ENCODE results near the gene USP32.

USP32 gene

GRCh38 chr17:60311936-60312335 is 80.0 kb downstream of the USP32 start:
- H3K9me3 Mint-ChIP-seq: no peaks in the 10 kb centered on the region
- peaks cover 22% of the 10 kb centered on the region for H3K4me1 Mint-ChIP-seq
- DNase-seq (no peak), ATAC-seq (no peak)
- no peak overlapping the region for H3K27ac Mint-ChIP-seq
- H3K4me3 Mint-ChIP-seq: no peak overlapping the region
- H3K27me3 Mint-ChIP-seq: no peaks in the 10 kb centered on the region

GRCh38 chr17:60311186-60311585 is 80.7 kb downstream of the USP32 start:
- Mint-ChIP-seq H3K27ac (no peak overlapping the region), H3K9me3 (no peaks in the 10 kb centered on the region), H3K4me1 (peaks cover 22% of the 10 kb centered on the region), H3K27me3 (no peaks in the 10 kb centered on the region), H3K4me3 (no peak overlapping the region)
- ATAC-seq: no peak
- no peak for DNase-seq

- Mint-ChIP-seq H3K27ac (peak overlapping the region; percentile 31 to 85), H3K4me3 (peak overlapping the region; percentile 40 to 50), H3K27me3 (no peaks in the 10 kb centered on the region), H3K9me3 (no peaks in the 10 kb centered on the region), H3K4me1 (peaks cover 29% of the 10 kb centered on the region)
- DNase-seq (peak; percentile 29 to 32), ATAC-seq (peak; percentile 100)
Measured at GRCh38 chr17:60305141-60305540, 86.8 kb downstream of the USP32 start.

GRCh38 chr17:60304502-60304901 is 87.4 kb downstream of the USP32 start:
- Mint-ChIP-seq H3K9me3 (no peaks in the 10 kb centered on the region), H3K4me1 (peaks cover 25% of the 10 kb centered on the region), H3K4me3 (peak overlapping the region in 1 of 2 donors; percentile 52), H3K27ac (peak overlapping the region in 1 of 2 donors; percentile 85), H3K27me3 (no peaks in the 10 kb centered on the region)
- DNase-seq (no peak), ATAC-seq (no peak)

GRCh38 chr17:60303406-60304099 is 88.4 kb downstream of the USP32 start:
- Mint-ChIP-seq H3K4me3 (peak overlapping the region; percentile 14 to 61), H3K27ac (peak overlapping the region in 1 of 2 donors; percentile 85), H3K9me3 (no peaks in the 10 kb centered on the region), H3K27me3 (no peaks in the 10 kb centered on the region), H3K4me1 (peaks cover 25% of the 10 kb centered on the region)
- DNase-seq (no peak), ATAC-seq (peak; percentile 26)

GRCh38 chr17:60301649-60302048 is 90.3 kb downstream of the USP32 start:
- DNase-seq (no peak), ATAC-seq (no peak)
- Mint-ChIP-seq H3K27ac (no peak overlapping the region), H3K4me3 (no peak overlapping the region), H3K27me3 (no peaks in the 10 kb centered on the region), H3K9me3 (no peaks in the 10 kb centered on the region), H3K4me1 (peaks cover 25% of the 10 kb centered on the region)

- ATAC-seq: no peak
- no peak overlapping the region for H3K27ac Mint-ChIP-seq
- peaks cover 25% of the 10 kb centered on the region for H3K4me1 Mint-ChIP-seq
- H3K27me3 Mint-ChIP-seq: no peaks in the 10 kb centered on the region
- H3K4me3 Mint-ChIP-seq: no peak overlapping the region
- H3K9me3 Mint-ChIP-seq: no peaks in the 10 kb centered on the region
- DNase-seq: no peak
Measured at GRCh38 chr17:60300949-60301348, 91.0 kb downstream of the USP32 start.

- Mint-ChIP-seq H3K4me3 (no peak overlapping the region), H3K27me3 (no peaks in the 10 kb centered on the region), H3K9me3 (no peaks in the 10 kb centered on the region), H3K4me1 (peaks cover 16% of the 10 kb centered on the region), H3K27ac (no peak overlapping the region)
- DNase-seq (no peak), ATAC-seq (no peak)
Measured at GRCh38 chr17:60300011-60300410, 91.9 kb downstream of the USP32 start.

GRCh38 chr17:60297760-60298401 is 94.1 kb downstream of the USP32 start:
- Mint-ChIP-seq H3K27me3 (no peaks in the 10 kb centered on the region), H3K9me3 (no peaks in the 10 kb centered on the region), H3K27ac (no peak overlapping the region), H3K4me1 (no peaks in the 10 kb centered on the region), H3K4me3 (no peak overlapping the region)
- ATAC-seq (no peak), DNase-seq (no peak)

- H3K4me1 Mint-ChIP-seq: no peaks in the 10 kb centered on the region
- no peaks in the 10 kb centered on the region for H3K27me3 Mint-ChIP-seq
- ATAC-seq (no peak), DNase-seq (no peak)
- no peaks in the 10 kb centered on the region for H3K9me3 Mint-ChIP-seq
- no peak overlapping the region for H3K27ac Mint-ChIP-seq
- no peak overlapping the region for H3K4me3 Mint-ChIP-seq
Measured at GRCh38 chr17:60296177-60296576, 95.8 kb downstream of the USP32 start.

- Mint-ChIP-seq H3K4me1 (no peaks in the 10 kb centered on the region), H3K4me3 (no peak overlapping the region), H3K27me3 (no peaks in the 10 kb centered on the region), H3K9me3 (no peaks in the 10 kb centered on the region), H3K27ac (no peak overlapping the region)
- DNase-seq (no peak), ATAC-seq (no peak)
Measured at GRCh38 chr17:60293580-60294335, 98.2 kb downstream of the USP32 start.

- Mint-ChIP-seq H3K4me3 (no peak overlapping the region), H3K27ac (no peak overlapping the region), H3K9me3 (no peaks in the 10 kb centered on the region), H3K27me3 (no peaks in the 10 kb centered on the region), H3K4me1 (no peaks in the 10 kb centered on the region)
- ATAC-seq (no peak), DNase-seq (no peak)
Measured at GRCh38 chr17:60292697-60293096, 99.2 kb downstream of the USP32 start.

- no peak for DNase-seq
- no peaks in the 10 kb centered on the region for H3K9me3 Mint-ChIP-seq
- H3K27ac Mint-ChIP-seq: no peak overlapping the region
- H3K27me3 Mint-ChIP-seq: no peaks in the 10 kb centered on the region
- ATAC-seq: no peak
- no peak overlapping the region for H3K4me3 Mint-ChIP-seq
- no peaks in the 10 kb centered on the region for H3K4me1 Mint-ChIP-seq
Measured at GRCh38 chr17:60284709-60285108, 107.2 kb downstream of the USP32 start.

- H3K27me3 Mint-ChIP-seq: no peaks in the 10 kb centered on the region
- H3K27ac Mint-ChIP-seq: no peak overlapping the region
- no peak for ATAC-seq
- no peaks in the 10 kb centered on the region for H3K4me1 Mint-ChIP-seq
- no peak overlapping the region for H3K4me3 Mint-ChIP-seq
- no peak for DNase-seq
- H3K9me3 Mint-ChIP-seq: no peaks in the 10 kb centered on the region
Measured at GRCh38 chr17:60283816-60284215, 108.1 kb downstream of the USP32 start.

GRCh38 chr17:60280673-60281072 is 111.3 kb downstream of the USP32 start:
- no peaks in the 10 kb centered on the region for H3K9me3 Mint-ChIP-seq
- H3K27ac Mint-ChIP-seq: no peak overlapping the region
- no peaks in the 10 kb centered on the region for H3K27me3 Mint-ChIP-seq
- no peak overlapping the region for H3K4me3 Mint-ChIP-seq
- no peaks in the 10 kb centered on the region for H3K4me1 Mint-ChIP-seq
- DNase-seq (no peak), ATAC-seq (no peak)

GRCh38 chr17:60278237-60278636 is 113.7 kb downstream of the USP32 start:
- Mint-ChIP-seq H3K27ac (no peak overlapping the region), H3K27me3 (no peaks in the 10 kb centered on the region), H3K9me3 (no peaks in the 10 kb centered on the region), H3K4me1 (no peaks in the 10 kb centered on the region), H3K4me3 (no peak overlapping the region)
- DNase-seq: no peak
- no peak for ATAC-seq

Data from stimulated activated naive CD8-positive, alpha-beta T cell treated with anti-CD3 and anti-CD28 coated beads, Interleukin-15, amount 100 ng/mL, for 72 hours (primary cell).